Measurements from ENCODE around the gene ZNF639.
"Not testable (repeated sequence)": the region's sequence is repeated elsewhere in the genome, so short reads cannot be mapped to it uniquely, and the experiment has no call there.

Gene ZNF639

DNA sequence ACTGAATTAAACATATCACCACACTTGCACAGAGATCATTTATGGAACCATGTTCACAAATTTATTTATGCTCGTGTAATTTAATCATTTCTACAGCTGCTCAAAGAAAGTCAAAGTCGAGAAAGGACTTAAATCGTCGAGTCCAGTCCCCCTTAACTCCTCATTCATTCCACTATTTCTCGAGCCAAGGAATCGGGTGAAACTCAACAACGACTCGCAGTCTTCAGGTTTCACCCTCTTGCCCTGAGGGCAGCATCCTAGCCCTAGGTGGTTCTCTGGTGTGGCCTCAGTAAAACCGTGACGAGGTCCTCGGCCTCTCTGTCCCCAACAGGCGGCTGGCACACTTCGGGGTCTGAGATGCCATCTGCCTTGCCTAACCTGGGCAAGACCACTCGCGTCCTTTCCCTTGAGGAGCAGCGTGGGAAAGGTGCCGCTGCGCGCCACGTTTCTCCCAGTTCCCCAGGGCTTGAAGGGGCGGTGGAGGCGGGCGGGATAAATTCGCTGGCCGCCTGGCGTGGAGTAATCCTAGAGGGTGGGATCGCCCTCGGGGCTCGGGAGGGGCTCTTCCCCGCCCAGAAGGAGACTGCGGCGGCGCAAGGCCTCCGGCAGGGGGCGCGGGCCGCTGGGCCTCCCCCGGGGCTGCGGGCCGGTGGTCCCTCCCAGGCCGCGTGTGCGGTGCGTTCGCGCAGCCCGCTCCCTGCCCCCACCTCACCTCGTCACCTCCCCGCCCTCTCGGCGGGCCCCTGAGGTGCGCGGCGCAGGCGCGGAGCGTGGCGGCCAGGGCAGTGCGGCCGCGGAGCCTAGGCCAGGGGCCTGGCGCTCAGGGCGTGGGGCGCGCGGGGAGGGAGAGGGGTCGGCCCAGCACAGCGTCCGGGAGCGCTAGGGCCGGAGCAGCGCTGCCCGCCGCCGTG, at the start of gene ZNF639:
Gene ZNF639, plus strand, starts transcription at position 746 of the 911 bp plus-strand sequence. CDS start 5,263 bp downstream, outside the sequence.
- peak; percentile 76 for DNase-seq (ENCODE audit: low read depth)

GRCh38 chr3:179274434-179274833, 48.4 kb upstream of the ZNF639 start:
- not testable (repeated sequence) for DNase-seq (ENCODE audit: low read depth)

- no peak for DNase-seq (ENCODE audit: low read depth)
Measured at GRCh38 chr3:179276001-179276400, 46.8 kb upstream of the ZNF639 start.

DNA sequence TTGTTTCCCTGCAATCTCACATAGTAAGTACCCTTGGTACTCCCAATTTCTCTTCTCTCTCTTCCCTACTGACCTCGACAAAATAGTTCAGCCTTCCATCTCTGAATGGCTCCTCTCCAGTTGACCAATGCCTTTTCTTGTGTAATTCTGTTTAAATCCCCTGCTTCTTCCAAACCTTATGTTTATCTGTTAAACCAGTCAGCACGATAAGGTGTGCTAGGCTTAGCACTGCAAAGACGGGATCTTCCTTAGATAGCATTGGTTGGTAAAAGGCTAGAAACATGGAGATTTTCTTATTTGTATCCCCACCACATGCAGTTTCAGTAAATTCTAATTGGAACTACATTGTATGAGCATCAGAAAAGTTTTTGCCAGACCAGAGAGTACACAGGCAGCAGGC, 46.1 kb upstream of the ZNF639 start:
- DNase-seq (ENCODE audit: low read depth), result no peak

- DNase-seq (ENCODE audit: low read depth), result no peak
Measured at GRCh38 chr3:179278151-179278550, 44.7 kb upstream of the ZNF639 start.

GRCh38 chr3:179278932-179279693, 43.7 kb upstream of the ZNF639 start:
- no peak for DNase-seq (ENCODE audit: low read depth)

DNA sequence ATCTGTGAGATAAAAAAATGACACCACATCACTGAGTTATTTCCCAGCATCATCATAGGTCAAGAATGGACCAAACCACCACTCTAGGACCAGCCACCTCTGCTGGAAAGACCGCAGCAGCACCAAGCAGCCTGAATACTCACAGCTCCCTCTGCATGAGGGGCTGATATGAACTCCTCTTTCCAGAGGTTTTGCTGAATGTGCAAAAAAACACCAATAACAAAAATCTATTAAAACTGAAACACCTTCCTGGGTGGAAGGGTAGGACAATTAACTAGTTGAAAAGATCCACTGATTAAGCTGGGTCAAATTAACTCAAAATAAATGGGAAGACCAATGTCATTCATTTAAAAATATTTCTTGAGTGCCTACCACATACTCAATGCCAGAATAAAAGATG, 43.0 kb upstream of the ZNF639 start:
- no peak for DNase-seq (ENCODE audit: low read depth)

- no peak for DNase-seq (ENCODE audit: low read depth)
Measured at GRCh38 chr3:179281825-179282224, 41.0 kb upstream of the ZNF639 start.

GRCh38 chr3:179286331-179286730, 36.5 kb upstream of the ZNF639 start:
- no peak for DNase-seq (ENCODE audit: low read depth)

DNA sequence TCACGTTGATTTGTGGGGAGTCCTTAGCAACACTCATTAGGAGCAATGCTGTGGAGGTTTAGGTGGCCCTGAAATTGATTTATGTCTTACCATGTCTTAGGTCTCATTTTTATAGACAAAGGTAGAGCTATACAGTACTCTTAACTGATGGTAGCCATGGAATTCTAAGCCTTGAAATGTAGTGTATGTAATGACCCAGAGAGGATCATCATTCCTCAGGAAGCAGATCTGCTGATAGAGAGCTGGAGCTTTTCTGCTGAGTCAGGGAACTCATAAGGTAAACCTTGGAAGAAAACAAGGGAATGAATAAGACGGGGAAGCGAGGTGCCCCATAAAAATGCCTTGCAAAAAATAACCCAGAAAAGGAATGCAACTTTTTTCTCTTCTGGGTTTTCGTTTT, 34.0 kb upstream of the ZNF639 start:
- DNase-seq (ENCODE audit: low read depth), result no peak

DNA sequence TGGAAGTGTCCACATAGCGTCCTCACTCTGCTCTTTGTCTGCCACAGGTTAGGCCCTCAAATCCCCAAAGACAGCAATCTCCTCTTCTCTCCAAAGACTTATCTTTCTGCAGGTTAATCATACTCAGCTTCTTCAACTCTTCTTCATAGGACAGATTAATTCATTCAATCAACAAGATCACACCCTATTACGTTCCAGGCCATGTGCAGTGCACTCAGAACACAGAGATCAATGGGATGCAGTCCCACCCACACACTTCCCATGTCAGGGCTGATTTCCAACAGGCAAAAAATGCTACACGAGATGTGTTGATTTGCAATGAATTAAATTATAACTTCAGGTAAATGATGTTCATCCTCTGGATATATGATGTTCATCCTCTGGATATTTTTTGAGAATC, 33.5 kb upstream of the ZNF639 start:
- DNase-seq (ENCODE audit: low read depth), result no peak

DNA sequence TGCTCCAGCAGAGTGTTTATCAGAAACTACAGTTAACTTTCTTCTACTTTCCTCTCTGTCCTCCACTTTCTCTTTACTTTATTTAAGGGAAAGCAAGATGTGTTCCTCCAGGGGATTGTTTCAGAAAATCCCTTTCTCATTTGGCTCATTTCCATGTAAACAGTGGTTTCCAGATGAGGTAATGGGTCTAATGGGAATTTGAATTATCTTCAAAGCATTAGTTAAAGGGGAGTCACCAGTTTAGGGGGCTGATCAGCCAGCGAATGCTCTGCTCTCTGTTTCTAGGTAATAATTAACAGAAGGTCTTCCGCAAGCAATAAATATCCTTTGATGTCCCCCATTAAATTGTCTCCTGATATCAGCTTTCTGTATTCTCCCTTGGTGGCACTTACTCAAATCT, 30.4 kb upstream of the ZNF639 start:
- no peak for DNase-seq (ENCODE audit: low read depth)

GRCh38 chr3:179297971-179298725, 24.7 kb upstream of the ZNF639 start:
- no peak for DNase-seq (ENCODE audit: low read depth)

DNA sequence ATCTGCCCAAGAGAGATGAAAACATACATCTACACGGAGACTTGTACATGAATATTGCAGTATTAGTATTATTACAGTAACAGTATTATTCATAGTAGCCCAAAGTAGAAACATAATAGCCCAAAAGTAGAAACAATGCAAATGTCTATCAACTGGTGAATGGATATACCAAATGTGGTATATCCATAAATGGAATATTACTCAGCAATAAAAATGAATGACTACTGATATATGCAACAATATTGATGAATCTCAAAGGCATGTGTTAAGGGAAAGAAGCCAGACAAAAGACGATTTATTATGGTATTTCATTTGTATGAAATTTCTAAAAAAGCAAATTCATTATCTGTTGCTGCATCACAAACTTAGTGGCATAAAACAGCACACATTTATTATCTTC, 23.5 kb upstream of the ZNF639 start:
- DNase-seq (ENCODE audit: low read depth), result no peak

- no peak for DNase-seq (ENCODE audit: low read depth)
Measured at GRCh38 chr3:179299999-179300613, 22.7 kb upstream of the ZNF639 start.

DNA sequence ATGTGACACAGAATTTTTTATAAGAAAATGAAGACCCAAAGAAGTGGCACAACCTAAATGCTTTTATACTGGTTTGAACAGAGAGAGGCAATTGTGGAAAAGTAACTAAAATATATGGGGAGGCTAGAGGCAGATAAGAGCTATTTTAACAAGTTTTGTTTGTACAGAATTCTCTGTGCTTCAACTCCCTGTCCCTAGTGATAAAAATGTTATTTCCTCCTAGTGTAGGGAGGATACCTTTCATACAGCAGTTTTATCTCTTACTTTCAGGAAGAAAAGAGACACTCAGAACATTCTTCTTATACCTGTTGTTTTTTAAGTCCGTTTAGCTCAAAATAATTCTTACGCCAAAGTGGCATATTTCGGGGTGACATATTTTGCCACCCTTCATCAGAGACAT, 21.2 kb upstream of the ZNF639 start:
- DNase-seq (ENCODE audit: low read depth), result no peak

DNA sequence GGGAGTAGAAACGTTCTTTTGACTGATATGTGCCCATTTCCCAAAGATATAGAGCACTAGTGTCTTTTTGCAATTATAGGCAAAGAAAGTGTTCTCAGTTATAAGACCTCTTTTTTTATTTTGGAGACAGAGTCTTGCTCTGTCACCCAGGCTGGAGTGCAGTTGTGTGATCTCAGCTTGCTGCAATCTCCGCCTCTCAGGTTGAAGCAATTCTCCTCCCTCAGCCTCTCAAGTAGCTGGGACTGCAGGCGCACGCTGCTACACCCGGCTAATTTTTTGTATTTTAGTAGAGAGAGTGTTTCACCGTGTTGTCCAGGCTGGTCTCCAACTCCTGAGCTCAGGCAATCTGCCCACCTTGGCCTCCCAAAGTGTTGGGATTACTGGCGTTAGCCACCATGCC, 20.7 kb upstream of the ZNF639 start:
- DNase-seq (ENCODE audit: low read depth), result no peak

DNA sequence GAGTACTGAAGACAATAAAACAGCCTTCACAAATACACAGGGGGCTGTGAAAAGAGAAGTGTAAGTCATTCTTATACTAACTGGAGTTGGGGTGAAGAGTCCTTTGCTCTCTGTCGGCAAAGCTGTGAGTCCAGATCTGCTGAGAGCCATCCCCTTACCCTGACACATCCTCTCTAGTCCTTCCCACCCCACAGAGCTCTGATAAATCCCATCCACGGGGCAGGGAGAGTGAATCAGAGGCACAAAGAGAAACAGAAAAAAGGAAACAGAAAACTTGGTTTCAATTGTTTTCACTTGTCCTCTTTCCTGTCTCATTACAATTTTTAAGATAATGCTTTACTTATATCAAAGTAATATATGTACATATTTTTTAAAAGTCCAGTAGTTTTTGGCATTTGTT, 18.2 kb upstream of the ZNF639 start:
- DNase-seq (ENCODE audit: low read depth), result no peak

DNA sequence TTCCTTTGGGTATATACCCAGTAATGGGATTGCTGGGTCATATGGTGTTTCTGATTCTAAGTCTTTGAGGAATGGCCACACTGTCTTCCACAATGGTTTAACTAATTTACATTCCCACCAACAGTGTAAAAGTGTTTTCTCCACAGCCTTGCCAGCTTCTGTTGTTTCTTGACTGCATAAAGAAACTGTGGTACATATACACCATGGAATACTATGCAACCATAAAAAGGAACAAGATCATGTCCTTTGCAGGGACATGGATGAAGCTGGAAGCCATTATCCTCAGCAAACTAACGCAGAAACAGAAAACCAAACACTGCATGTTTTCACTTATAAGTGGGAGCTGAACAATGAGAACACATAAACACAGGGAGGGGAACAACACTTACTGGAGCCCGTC, 15.5 kb upstream of the ZNF639 start:
- DNase-seq (ENCODE audit: low read depth), result not testable (repeated sequence)

DNA sequence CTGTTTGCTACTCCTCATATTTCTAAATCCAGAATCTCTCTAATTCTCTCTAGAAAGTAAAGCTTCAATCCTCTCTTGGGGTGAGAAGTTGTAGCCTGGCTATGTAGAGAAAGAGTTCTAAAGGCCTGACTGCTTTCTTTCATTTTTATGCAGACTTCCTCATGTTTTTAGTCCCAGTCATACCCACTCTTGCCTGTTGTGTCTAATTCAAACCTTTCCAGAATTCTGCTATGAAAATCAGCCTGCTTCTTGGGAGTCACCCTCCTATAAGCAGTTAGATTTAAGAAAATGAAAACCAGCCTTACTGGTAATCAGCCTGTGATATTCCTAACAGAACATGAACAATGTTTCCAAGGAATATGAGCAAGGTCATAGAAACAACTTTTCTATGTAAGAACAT, 14.8 kb upstream of the ZNF639 start:
- no peak for DNase-seq (ENCODE audit: low read depth)

GRCh38 chr3:179309225-179310078, 13.4 kb upstream of the ZNF639 start:
- no peak for DNase-seq (ENCODE audit: low read depth)

Measured in stimulated activated CD4-positive, alpha-beta T cell treated with anti-CD3 and anti-CD28 coated beads, Interleukin-2, amount 100 ng/mL, for 4 hours (primary cell).